Astrocyte of the spinal cord (primary cell): ENCODE results near the gene ACOX2.

Experiments
- DNase-seq: peaks from one replicate; pipeline ENCODE4 v3.0.0; 2011; ENCODE audit warnings: low read depth, low spot score
- H3K4me3 ChIP-seq: 2 replicates; pipeline ENCODE4 v1.5.1; 2011; ENCODE audit warnings: low read depth, mild to moderate bottlenecking, low read length, moderate library complexity
- in situ Hi-C: cut with HindIII; loops from 2 replicates; pipeline ENCODE4 v1.10.0; 2017; ENCODE audit warnings: low sequenced_read_pairs
- TF ChIP-seq, protein P1 (sequence below): IDR thresholded peaks from 2 replicates; pipeline ENCODE4 v1.5.1; 2012; ENCODE audit warnings: low read depth, mild to moderate bottlenecking, low read length, inconsistent platforms

The ACOX2 gene

DNA sequence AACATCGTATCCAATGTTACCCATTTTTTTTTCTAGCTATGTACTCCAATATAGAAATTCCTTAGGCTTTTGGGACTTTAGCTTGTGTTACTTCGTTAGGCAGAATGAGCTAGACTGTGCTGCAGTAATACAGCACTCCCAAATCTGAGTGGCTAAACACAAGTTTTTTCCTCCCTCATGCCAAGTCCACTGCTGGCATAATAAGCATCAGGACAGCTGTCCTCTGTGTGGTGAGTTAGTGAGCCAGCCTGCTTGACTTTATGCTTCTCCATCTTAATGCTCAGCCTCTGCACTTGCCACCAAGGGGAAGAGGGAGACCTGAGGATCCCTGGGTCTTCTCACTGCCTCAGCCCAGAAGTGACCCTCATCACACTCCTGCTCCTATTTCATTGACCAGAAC is 18.2 kb upstream of the ACOX2 start:
- in situ Hi-C loops: no loop called here
- TF ChIP-seq, protein P1, sequence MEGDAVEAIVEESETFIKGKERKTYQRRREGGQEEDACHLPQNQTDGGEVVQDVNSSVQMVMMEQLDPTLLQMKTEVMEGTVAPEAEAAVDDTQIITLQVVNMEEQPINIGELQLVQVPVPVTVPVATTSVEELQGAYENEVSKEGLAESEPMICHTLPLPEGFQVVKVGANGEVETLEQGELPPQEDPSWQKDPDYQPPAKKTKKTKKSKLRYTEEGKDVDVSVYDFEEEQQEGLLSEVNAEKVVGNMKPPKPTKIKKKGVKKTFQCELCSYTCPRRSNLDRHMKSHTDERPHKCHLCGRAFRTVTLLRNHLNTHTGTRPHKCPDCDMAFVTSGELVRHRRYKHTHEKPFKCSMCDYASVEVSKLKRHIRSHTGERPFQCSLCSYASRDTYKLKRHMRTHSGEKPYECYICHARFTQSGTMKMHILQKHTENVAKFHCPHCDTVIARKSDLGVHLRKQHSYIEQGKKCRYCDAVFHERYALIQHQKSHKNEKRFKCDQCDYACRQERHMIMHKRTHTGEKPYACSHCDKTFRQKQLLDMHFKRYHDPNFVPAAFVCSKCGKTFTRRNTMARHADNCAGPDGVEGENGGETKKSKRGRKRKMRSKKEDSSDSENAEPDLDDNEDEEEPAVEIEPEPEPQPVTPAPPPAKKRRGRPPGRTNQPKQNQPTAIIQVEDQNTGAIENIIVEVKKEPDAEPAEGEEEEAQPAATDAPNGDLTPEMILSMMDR: no peak
- DNase-seq: no peak
- H3K4me3 ChIP-seq: no peak overlapping the region

DNA sequence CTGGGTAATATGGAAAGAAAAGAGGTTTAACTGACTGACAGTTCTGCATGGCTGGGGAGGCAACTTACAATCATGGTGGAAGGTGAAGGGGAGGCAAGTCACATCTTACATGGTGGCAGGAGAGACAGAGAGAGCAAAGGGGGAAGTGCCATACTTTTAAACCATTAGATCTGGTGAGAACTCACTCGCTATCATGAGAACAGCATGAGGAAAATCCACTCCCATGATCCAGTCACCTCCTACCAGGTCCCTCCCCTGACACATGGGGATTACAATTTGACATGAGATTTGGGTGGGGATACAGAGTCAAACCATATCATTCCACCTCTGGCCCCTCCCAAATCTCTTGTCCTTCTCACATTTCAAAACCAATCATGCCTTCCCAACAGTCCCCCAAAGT is 16.0 kb upstream of the ACOX2 start:
- in situ Hi-C loops: no loop called here
- TF ChIP-seq, protein P1: no peak
- DNase-seq: no peak
- no peak overlapping the region for H3K4me3 ChIP-seq

DNA sequence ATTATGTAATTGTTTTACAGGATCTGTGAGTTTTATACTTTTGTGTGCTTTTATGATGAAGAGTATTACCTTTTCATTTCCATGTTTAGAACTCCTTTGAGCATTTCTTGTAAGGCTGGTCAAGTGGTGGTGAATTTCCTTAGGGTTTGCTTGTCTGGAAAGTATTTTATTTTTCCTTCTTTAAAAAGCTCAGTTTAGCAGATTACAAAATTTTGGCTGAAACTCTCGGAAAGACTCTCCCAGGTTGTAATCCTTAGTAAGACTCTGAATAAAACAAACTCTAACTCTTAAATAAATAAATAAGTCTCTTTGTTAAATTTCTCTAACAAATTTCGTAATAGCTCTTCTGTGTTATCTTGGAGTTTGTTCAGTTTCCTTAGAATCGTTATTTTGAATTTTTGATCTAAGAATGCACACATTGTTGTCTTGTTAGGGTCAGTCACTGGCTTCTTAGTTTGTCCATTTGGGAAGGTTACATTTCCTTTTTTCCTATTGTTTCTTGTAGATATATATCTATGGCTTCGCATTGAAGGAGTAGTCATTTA is 14.7 kb upstream of the ACOX2 start:
- no peak for DNase-seq
- in situ Hi-C loops: no loop called here
- TF ChIP-seq, protein P1: no peak
- no peak overlapping the region for H3K4me3 ChIP-seq

- TF ChIP-seq, protein P1: no peak
- in situ Hi-C loops: no loop called here
- DNase-seq: no peak
- H3K4me3 ChIP-seq: no peak overlapping the region
Observed at GRCh38 chr3:58544541-58544940, 7.6 kb upstream of the ACOX2 start.

GRCh38 chr3:58540176-58540858 is 3.3 kb upstream of the ACOX2 start:
- TF ChIP-seq, protein P1: no peak
- in situ Hi-C loops: no loop called here
- no peak for DNase-seq
- H3K4me3 ChIP-seq: no peak overlapping the region

DNA sequence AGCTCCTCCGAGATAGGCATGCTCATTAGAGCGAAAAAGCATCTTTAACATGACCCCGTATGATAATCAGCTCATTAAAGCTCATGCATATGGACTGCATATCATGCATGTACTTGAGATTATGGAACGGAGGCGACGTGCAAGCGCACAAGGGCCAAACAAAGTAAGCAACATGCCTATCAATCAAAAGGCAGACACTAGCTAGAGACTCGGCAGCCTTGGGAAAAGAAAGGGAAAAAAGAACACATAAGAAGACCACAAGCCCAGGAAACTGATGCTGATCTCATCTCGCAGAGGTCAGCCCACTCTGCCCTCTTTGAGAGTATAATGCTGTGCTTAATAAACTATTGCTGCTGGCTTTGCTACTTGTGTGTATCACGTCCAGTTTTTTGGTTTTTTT is 2.6 kb upstream of the ACOX2 start:
- TF ChIP-seq, protein P1: no peak
- in situ Hi-C loops: no loop called here
- DNase-seq: no peak
- no peak overlapping the region for H3K4me3 ChIP-seq
